H9 (cell line): ENCODE data around the gene MRPL36. TPM values are rescaled to one million over a fixed set of nuclear protein-coding genes. Genes with fewer than 3 reads are reported as not detected.

Source experiments
- DNase-seq: peaks from one replicate; pipeline ENCODE4 v3.0.0-alpha.2; 2017
- H2AFZ ChIP-seq: one replicate; pipeline ENCODE4 v1.6.1; 2013; ENCODE audit warnings: mild to moderate bottlenecking, low read length, control low read depth, moderate library complexity
- H2AK5ac ChIP-seq: 2 replicates; pipeline ENCODE4 v1.6.1; 2013; ENCODE audit warnings: low read length, control low read depth, mixed read lengths; ENCODE audit not compliant: insufficient read length
- H2BK120ac ChIP-seq: one replicate; pipeline ENCODE4 v1.6.1; 2013; ENCODE audit warnings: low read depth, mild to moderate bottlenecking, low read length, control low read depth, inconsistent platforms; ENCODE audit not compliant: poor library complexity, severe bottlenecking
- H2BK12ac ChIP-seq: 2 replicates; pipeline ENCODE4 v1.6.1; 2013; ENCODE audit warnings: low read length, control low read depth, mixed read lengths, low read depth; ENCODE audit not compliant: insufficient read length
- H2BK15ac ChIP-seq: 2 replicates; pipeline ENCODE4 v1.6.1; 2013; ENCODE audit warnings: low read depth, low read length, control low read depth
- H2BK20ac ChIP-seq: one replicate; pipeline ENCODE4 v1.6.1; 2013; ENCODE audit warnings: low read depth, mild to moderate bottlenecking, low read length, control low read depth, inconsistent platforms; ENCODE audit not compliant: poor library complexity, severe bottlenecking
- H2BK5ac ChIP-seq: 2 replicates; pipeline ENCODE4 v1.6.1; 2013; ENCODE audit warnings: low read length, control low read depth, mixed read lengths; ENCODE audit not compliant: insufficient read length
- H3K14ac ChIP-seq: 2 replicates; pipeline ENCODE4 v1.6.1; 2013; ENCODE audit warnings: low read length, control low read depth; ENCODE audit not compliant: insufficient read depth
- H3K18ac ChIP-seq: 2 replicates; pipeline ENCODE4 v1.6.1; 2013; ENCODE audit warnings: low read depth, mild to moderate bottlenecking, mixed read lengths, low read length, control low read depth; ENCODE audit not compliant: insufficient read length
- H3K23ac ChIP-seq: 2 replicates; pipeline ENCODE4 v1.6.1; 2013; ENCODE audit warnings: low read length, control low read depth, mixed read lengths, low read depth; ENCODE audit not compliant: insufficient read length
- H3K23me2 ChIP-seq: 2 replicates; pipeline ENCODE4 v1.6.1; 2013; ENCODE audit warnings: low read depth, mild to moderate bottlenecking, mixed read lengths, low read length, control low read depth; ENCODE audit not compliant: insufficient read length, poor library complexity, severe bottlenecking
- H3K27ac ChIP-seq: 2 replicates; pipeline ENCODE4 v1.5.1; 2013; ENCODE audit warnings: low read length, control low read depth, mixed read lengths, low read depth; ENCODE audit not compliant: insufficient read length
- H3K27me3 ChIP-seq: 2 replicates; pipeline ENCODE4 v1.6.1; 2013; ENCODE audit warnings: low read length, control low read depth, inconsistent platforms; ENCODE audit not compliant: insufficient read depth
- H3K4ac ChIP-seq: 2 replicates; pipeline ENCODE4 v1.6.1; 2013; ENCODE audit warnings: low read depth, mild to moderate bottlenecking, control low read depth, inconsistent platforms, low read length, moderate library complexity
- H3K4me1 ChIP-seq: 2 replicates; pipeline ENCODE4 v1.6.1; 2013; ENCODE audit warnings: low read length, control low read depth, inconsistent platforms; ENCODE audit not compliant: insufficient read depth
- H3K4me2 ChIP-seq: 2 replicates; pipeline ENCODE4 v1.6.1; 2013; ENCODE audit warnings: low read length, control low read depth, mixed read lengths; ENCODE audit not compliant: insufficient read length, insufficient read depth
- H3K56ac ChIP-seq: 2 replicates; pipeline ENCODE4 v1.6.1; 2013; ENCODE audit warnings: low read depth, mild to moderate bottlenecking, mixed read lengths, low read length, control low read depth; ENCODE audit not compliant: insufficient read length
- H3K79me1 ChIP-seq: 2 replicates; pipeline ENCODE4 v1.6.1; 2013; ENCODE audit warnings: low read depth, mild to moderate bottlenecking, moderate library complexity, low read length, control low read depth, inconsistent platforms; ENCODE audit not compliant: insufficient read depth, poor library complexity, severe bottlenecking
- H3K79me2 ChIP-seq: 2 replicates; pipeline ENCODE4 v1.6.1; 2013; ENCODE audit warnings: low read length, control low read depth, inconsistent platforms; ENCODE audit not compliant: insufficient read depth
- H3K9ac ChIP-seq: 2 replicates; pipeline ENCODE4 v1.6.1; 2013; ENCODE audit warnings: low read length, control low read depth, mixed read lengths; ENCODE audit not compliant: insufficient read length; ENCODE audit errors: extremely low read depth
- H3K9me3 ChIP-seq: one replicate; pipeline ENCODE4 v1.6.1; 2013; ENCODE audit warnings: low read depth, low read length, inconsistent platforms; ENCODE audit not compliant: control insufficient read depth
- H3T11ph ChIP-seq: one replicate; pipeline ENCODE4 v1.6.1; 2013; ENCODE audit warnings: mild to moderate bottlenecking, low read length, control low read depth, inconsistent platforms
- H4K20me1 ChIP-seq: one replicate; pipeline ENCODE4 v1.6.1; 2013; ENCODE audit not compliant: control insufficient read depth, insufficient read length, insufficient read depth
- H4K5ac ChIP-seq: 2 replicates; pipeline ENCODE4 v1.6.1; 2013; ENCODE audit warnings: low read depth, mild to moderate bottlenecking, mixed read lengths, low read length, control low read depth; ENCODE audit not compliant: insufficient read length
- H4K8ac ChIP-seq: replicated peaks from 2 replicates; pipeline ENCODE4 v1.6.1; 2013; ENCODE audit warnings: low read length, control low read depth, mixed read lengths, low read depth; ENCODE audit not compliant: insufficient read length
- H4K91ac ChIP-seq: 2 replicates; pipeline ENCODE4 v1.6.1; 2013; ENCODE audit warnings: low read depth, mild to moderate bottlenecking, moderate library complexity, mixed read lengths, low read length, control low read depth; ENCODE audit not compliant: insufficient read length
- H3K27ac Mint-ChIP-seq, 3 experiments: 2 replicates in 2 of 3; 3 replicates in 1 of 3; pipeline ENCODE4 v1.8.0; 2020 to 2021; ENCODE audit warnings: mixed read lengths in 3 of 3, mild to moderate bottlenecking in 1 of 3, moderate library complexity in 1 of 3
- H3K27me3 Mint-ChIP-seq: 2 replicates; pipeline ENCODE4 v1.8.0; 2021; ENCODE audit warnings: low read depth, mild to moderate bottlenecking, moderate library complexity, mixed read lengths
- H3K36me3 Mint-ChIP-seq, 3 experiments: 2 replicates in 2 of 3; 3 replicates in 1 of 3; pipeline ENCODE4 v1.8.0; 2020 to 2021; ENCODE audit warnings: low read depth in 3 of 3, mixed read lengths in 3 of 3; ENCODE audit not compliant: insufficient read depth in 1 of 3
- H3K4me1 Mint-ChIP-seq, 2 experiments: 2 replicates each; pipeline ENCODE4 v1.8.0; 2020; ENCODE audit warnings: mixed read lengths in 2 of 2
- H3K4me3 Mint-ChIP-seq, 2 experiments: 2 replicates in 1 of 2; 3 replicates in 1 of 2; pipeline ENCODE4 v1.8.0; 2020 to 2021; ENCODE audit warnings: mild to moderate bottlenecking in 2 of 2, mixed read lengths in 2 of 2, moderate library complexity in 1 of 2
- H3K9me3 Mint-ChIP-seq, 2 experiments: 2 replicates in 1 of 2; 3 replicates in 1 of 2; pipeline ENCODE4 v1.8.0; 2020; ENCODE audit warnings: mild to moderate bottlenecking in 2 of 2, mixed read lengths in 2 of 2, moderate library complexity in 1 of 2
- CTCF ChIP-seq: fragments of 200-600 bp; sonication (generic); conservative IDR thresholded peaks from 3 replicates; pipeline ENCODE4 v1.8.0; 2021; ENCODE audit warnings: antibody characterized with exemption, mild to moderate bottlenecking
- WGBS: extraction: QIAGEN DNeasy Blood & Tissue Kit; methylation state at CpG from one replicate; pipeline ENCODE4 v1.1.7; 2013; ENCODE audit warnings: missing lambda C conversion rate, low lambda C conversion rate, mixed read lengths; ENCODE audit not compliant: insufficient read length; ENCODE audit errors: extremely low coverage; 5-methylcytosine and 5-hydroxymethylcytosine counted together
- total RNA-seq: library from RNA; stranded (reverse); gene quantifications from 2 replicates; pipeline ENCODE4 v1.2.1, GENCODE V29; 2021

MRPL36 gene
- total RNA-seq, 1 experiment from 2014 or later: 67.3 TPM

DNA sequence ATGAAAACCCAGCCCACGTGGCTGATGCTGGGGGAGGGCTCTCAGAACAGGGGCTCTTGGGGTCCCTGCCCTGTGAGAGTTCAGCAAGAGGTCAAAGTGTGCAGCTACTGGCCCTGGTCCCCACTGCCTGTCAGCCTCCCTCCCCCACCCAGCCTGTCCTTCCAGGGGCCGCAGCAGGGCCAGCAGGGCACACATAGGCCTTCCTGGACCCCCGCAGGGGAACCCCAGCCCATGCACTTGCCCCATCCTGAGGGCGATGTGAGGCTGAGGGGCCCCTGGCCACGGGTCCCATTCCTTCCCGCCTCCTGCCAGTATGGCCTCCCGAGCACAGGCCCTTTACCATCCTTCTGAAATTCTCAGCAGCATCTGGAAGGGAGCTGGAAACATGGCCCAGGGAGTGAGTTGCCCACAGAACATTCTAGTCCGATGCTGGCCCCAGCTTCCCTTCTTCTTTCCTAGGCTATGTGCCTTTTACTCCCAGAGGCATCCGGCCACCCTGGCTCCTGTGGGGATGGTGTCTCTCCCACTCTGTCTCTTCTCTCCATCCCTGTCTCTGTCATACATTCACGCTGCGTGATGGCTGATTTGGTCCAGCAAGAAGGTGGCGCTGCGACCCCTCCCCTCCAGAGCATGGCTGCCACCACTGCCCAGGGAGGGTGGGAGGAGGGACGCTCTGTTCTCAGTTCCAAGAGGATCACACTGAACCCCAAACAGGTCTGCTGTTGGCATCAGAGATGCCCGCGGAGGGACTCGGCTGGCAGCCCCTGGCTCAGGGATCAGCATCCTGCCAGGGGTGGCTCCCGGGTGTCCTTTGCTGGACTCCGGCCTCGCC lies 19.6 kb downstream of the MRPL36 start:
- no peak overlapping the region for H2BK12ac ChIP-seq
- H3K9me3 ChIP-seq: no peaks in the 10 kb centered on the region
- no peaks in the 10 kb centered on the region for H3K79me1 ChIP-seq
- H2BK15ac ChIP-seq: no peak overlapping the region
- H2BK120ac ChIP-seq: no peak overlapping the region
- peaks cover 8 to 9% of the 10 kb centered on the region in 2 experiments; a peak in 4 of 5 replicates for H3K9me3 Mint-ChIP-seq
- H3K79me2 ChIP-seq: no peaks in the 10 kb centered on the region
- no peak for DNase-seq
- no peak overlapping the region for H3K4me2 ChIP-seq
- no peak overlapping the region for H3K4me3 Mint-ChIP-seq
- H3K18ac ChIP-seq: no peak overlapping the region
- H3K27ac ChIP-seq: no peak overlapping the region
- H3K14ac ChIP-seq: no peak overlapping the region
- H3K27ac Mint-ChIP-seq: no peak overlapping the region
- no peaks in the 10 kb centered on the region for H4K20me1 ChIP-seq
- H3K23ac ChIP-seq: no peak overlapping the region
- no peaks in the 10 kb centered on the region for H3K4me1 Mint-ChIP-seq
- no CpG with 5 or more reads among the region's 20 CpGs for WGBS
- H2BK5ac ChIP-seq: no peak overlapping the region
- H3T11ph ChIP-seq: no peak overlapping the region
- no peak overlapping the region for H2BK20ac ChIP-seq
- no peak overlapping the region for H2AK5ac ChIP-seq
- no peak overlapping the region for H3K56ac ChIP-seq
- H4K91ac ChIP-seq: no peak overlapping the region
- no peak overlapping the region for H4K5ac ChIP-seq
- no peaks in the 10 kb centered on the region for H3K23me2 ChIP-seq
- H4K8ac ChIP-seq: no peak overlapping the region
- H3K36me3 Mint-ChIP-seq: no peaks in the 10 kb centered on the region; a peak in 1 of 7 replicates
- H3K4ac ChIP-seq: no peak overlapping the region
- no peak for TF ChIP-seq CTCF
- no peak overlapping the region for H3K9ac ChIP-seq
- H3K27me3 ChIP-seq: no peaks in the 10 kb centered on the region
- no peaks in the 10 kb centered on the region for H3K4me1 ChIP-seq
- peaks cover 2% of the 10 kb centered on the region; the same call in 1 of the 2 replicates for H3K27me3 Mint-ChIP-seq
- no peak overlapping the region for H2AFZ ChIP-seq
